Measurements from ENCODE around the gene SLC16A5.
A peak's percentile ranks its signal among the peaks of the same experiment; 100 is the strongest.

SLC16A5 gene

DNA sequence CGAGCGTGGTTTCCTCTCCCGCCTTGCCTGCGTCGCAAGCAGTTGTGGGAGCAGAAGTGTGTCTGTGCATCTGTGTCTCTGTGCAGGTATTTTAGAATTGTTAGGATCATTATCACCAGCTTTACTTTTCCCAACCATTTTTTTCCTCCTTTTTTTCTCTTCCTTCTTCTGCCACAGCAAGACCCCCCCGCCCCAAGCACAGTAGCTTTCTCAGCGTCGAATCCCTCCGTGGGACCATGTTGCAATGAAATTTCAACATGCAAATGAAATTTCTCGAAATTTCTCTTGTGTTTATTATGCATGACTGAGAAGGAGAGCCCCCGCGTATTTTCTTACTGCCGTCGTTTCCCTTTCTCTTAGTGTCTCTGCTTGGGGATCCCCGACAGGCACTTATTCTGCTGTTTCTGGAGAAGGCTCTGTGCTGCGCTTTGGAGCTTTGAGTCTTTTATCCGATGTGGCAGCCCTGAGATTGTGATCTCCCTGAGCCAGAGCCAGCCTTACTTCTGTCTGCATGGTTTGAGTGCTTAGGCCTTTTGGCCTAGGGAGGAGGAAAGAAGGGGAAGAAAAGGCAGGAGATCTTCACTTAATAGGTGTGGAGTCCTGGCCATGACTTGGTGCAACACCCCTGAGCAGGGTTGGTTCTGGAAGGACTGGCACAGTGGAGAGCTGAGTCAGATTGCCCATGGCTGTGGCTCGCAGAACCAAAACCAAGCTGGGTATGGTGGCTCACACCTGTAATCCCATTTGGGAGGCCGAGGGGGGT is 27.0 kb downstream of the SLC16A5 start:
- peak overlapping the region; percentile 39 for H3K4me3 ChIP-seq (ENCODE audit: low read length)
- DNase-seq (ENCODE audit: low read depth): peak; percentile 40
- no peak for TF ChIP-seq CTCF (IDR thresholded peaks at IDR 0.05; ENCODE audit: insufficient read depth, low read depth, low read length, missing control alignments)

DNA sequence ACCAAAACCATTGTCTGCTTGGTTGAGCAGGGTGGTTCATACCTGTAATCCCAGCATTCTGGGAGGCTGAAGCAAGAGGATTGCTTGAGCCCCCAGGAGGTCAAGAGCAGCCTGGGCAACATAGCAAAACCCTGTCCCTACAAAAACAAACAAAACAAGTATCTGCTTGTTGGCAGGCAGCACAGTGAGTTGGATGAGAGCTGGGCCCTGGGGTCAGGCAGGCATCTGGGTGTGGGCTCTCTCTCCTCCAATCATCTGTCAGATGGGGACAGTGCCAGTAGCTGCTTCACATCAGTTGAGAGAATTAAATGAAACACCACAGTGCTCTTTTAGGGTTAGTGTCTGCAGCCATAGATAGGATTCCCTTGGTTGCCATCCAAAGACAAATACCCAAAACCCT is 27.8 kb downstream of the SLC16A5 start:
- no peak for DNase-seq (ENCODE audit: low read depth)

GRCh38 chr17:75116737-75117136 is 29.0 kb downstream of the SLC16A5 start:
- no peak for TF ChIP-seq CTCF (IDR thresholded peaks at IDR 0.05; ENCODE audit: insufficient read depth, low read depth, low read length, missing control alignments)
- no peak overlapping the region for H3K4me3 ChIP-seq (ENCODE audit: low read length)
- no peak for DNase-seq (ENCODE audit: low read depth)

More for the DNA sequence above, 27.8 kb downstream of the SLC16A5 start:
- no peak overlapping the region for H3K4me3 ChIP-seq (ENCODE audit: low read length)
- no peak for TF ChIP-seq CTCF (IDR thresholded peaks at IDR 0.05; ENCODE audit: insufficient read depth, low read depth, low read length, missing control alignments)

DNA sequence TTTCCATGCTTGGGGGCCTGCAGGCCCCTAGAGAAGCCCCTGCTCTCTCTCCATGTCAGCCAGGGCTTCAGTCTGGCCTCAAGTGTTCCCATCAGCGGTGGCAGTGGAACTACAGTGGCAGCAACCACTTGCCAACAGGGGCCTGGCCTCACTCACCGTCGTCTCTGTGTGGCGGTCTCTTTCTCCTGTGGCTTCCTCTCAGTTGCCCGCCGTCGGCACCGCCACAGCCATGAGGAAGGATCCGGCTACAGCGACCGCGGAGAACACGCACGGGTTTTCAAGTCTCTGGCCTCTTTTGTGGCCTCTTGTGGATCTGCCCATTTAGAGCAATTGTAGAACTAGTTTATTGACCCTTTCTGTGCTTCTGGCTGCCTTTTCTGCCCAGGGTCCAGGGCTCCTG is 30.6 kb downstream of the SLC16A5 start:
- no peak overlapping the region for H3K4me3 ChIP-seq (ENCODE audit: low read length)
- TF ChIP-seq CTCF (IDR thresholded peaks at IDR 0.05; ENCODE audit: insufficient read depth, low read depth, low read length, missing control alignments): no peak
- DNase-seq (ENCODE audit: low read depth): no peak

GRCh38 chr17:75124041-75124818 is 36.5 kb downstream of the SLC16A5 start:
- peak; percentile 99 for DNase-seq (ENCODE audit: low read depth)
- no peak overlapping the region for H3K4me3 ChIP-seq (ENCODE audit: low read length)
- no peak for TF ChIP-seq CTCF (IDR thresholded peaks at IDR 0.05; ENCODE audit: insufficient read depth, low read depth, low read length, missing control alignments)

GRCh38 chr17:75124819-75125162 is 37.0 kb downstream of the SLC16A5 start:
- no peak for DNase-seq (ENCODE audit: low read depth)
- TF ChIP-seq CTCF (IDR thresholded peaks at IDR 0.05; ENCODE audit: insufficient read depth, low read depth, low read length, missing control alignments): no peak
- no peak overlapping the region for H3K4me3 ChIP-seq (ENCODE audit: low read length)
